Measurements from ENCODE around the gene CMIP.

GRCh38 chr16:81492311-81492761, 47.7 kb downstream of the CMIP start:
- TF ChIP-seq CTCF (IDR thresholded peaks at IDR 0.05 in 2 of 3, conservative IDR thresholded peaks at IDR 0.05 in 1 of 3; ENCODE audit: control insufficient read depth in 2 of 3, extremely low read depth in 1 of 3, insufficient read depth in 1 of 3, low read depth in 3 of 3, low read length in 3 of 3) (no peak), POLR2A (IDR thresholded peaks at IDR 0.05; ENCODE audit: low read depth, low read length) (no peak), FOXK2 (IDR thresholded peaks at IDR 0.05) (no peak), MTA3 (IDR thresholded peaks at IDR 0.05; ENCODE audit: borderline replicate concordance, low read length) (no peak), ELK1 (IDR thresholded peaks at IDR 0.05; ENCODE audit: low read depth, low read length) (no peak)
- TF ChIP-seq, protein P1, sequence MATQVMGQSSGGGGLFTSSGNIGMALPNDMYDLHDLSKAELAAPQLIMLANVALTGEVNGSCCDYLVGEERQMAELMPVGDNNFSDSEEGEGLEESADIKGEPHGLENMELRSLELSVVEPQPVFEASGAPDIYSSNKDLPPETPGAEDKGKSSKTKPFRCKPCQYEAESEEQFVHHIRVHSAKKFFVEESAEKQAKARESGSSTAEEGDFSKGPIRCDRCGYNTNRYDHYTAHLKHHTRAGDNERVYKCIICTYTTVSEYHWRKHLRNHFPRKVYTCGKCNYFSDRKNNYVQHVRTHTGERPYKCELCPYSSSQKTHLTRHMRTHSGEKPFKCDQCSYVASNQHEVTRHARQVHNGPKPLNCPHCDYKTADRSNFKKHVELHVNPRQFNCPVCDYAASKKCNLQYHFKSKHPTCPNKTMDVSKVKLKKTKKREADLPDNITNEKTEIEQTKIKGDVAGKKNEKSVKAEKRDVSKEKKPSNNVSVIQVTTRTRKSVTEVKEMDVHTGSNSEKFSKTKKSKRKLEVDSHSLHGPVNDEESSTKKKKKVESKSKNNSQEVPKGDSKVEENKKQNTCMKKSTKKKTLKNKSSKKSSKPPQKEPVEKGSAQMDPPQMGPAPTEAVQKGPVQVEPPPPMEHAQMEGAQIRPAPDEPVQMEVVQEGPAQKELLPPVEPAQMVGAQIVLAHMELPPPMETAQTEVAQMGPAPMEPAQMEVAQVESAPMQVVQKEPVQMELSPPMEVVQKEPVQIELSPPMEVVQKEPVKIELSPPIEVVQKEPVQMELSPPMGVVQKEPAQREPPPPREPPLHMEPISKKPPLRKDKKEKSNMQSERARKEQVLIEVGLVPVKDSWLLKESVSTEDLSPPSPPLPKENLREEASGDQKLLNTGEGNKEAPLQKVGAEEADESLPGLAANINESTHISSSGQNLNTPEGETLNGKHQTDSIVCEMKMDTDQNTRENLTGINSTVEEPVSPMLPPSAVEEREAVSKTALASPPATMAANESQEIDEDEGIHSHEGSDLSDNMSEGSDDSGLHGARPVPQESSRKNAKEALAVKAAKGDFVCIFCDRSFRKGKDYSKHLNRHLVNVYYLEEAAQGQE (IDR thresholded peaks at IDR 0.05; ENCODE audit: low read depth, low read length), result no peak
- TF ChIP-seq, protein P2, sequence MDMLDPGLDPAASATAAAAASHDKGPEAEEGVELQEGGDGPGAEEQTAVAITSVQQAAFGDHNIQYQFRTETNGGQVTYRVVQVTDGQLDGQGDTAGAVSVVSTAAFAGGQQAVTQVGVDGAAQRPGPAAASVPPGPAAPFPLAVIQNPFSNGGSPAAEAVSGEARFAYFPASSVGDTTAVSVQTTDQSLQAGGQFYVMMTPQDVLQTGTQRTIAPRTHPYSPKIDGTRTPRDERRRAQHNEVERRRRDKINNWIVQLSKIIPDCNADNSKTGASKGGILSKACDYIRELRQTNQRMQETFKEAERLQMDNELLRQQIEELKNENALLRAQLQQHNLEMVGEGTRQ (IDR thresholded peaks at IDR 0.05; ENCODE audit: borderline replicate concordance, low read depth, low read length), result no peak

All from GM12878 (cell line).